Left lung (tissue), 10 donors: ENCODE data around the gene IL34. TPM values are rescaled to one million over a fixed set of nuclear protein-coding genes. Genes with fewer than 3 reads are reported as not detected.
A peak's percentile ranks its signal among the peaks of the same experiment; 100 is the strongest.

Source experiments
- ATAC-seq: fragments of 200-7000 bp; cut with Tn5 transposase; one replicate; pipeline ENCODE4 v1.9.1; 2020; ENCODE audit warnings: moderate library complexity
- DNase-seq, 4 donors: peaks; one replicate each; pipeline ENCODE4 v3.0.0-alpha.2; 2013 to 2020
- H3K27ac ChIP-seq, 2 donors: fragments of 200-600 bp; sonication (generic) in 1 of 2; one replicate each; pipeline versions ENCODE4 v1.5.0 to v1.8.0; 2020 to 2021
- H3K27me3 ChIP-seq, 2 donors: fragments of 200-600 bp; sonication (generic) in 1 of 2; one replicate each; pipeline versions ENCODE4 v1.5.0 to v1.8.0; 2020 to 2021
- H3K36me3 ChIP-seq, 2 donors: fragments of 200-600 bp; sonication (generic) in 1 of 2; one replicate each; pipeline versions ENCODE4 v1.5.0 to v1.8.0; 2020 to 2021
- H3K4me1 ChIP-seq, 2 donors: fragments of 200-600 bp; one replicate each; pipeline ENCODE4 v1.8.0; 2021
- H3K4me3 ChIP-seq, 2 donors: fragments of 200-600 bp; sonication (generic) in 1 of 2; one replicate each; pipeline versions ENCODE4 v1.5.0 to v1.8.0; 2020 to 2021; ENCODE audit warnings: mild to moderate bottlenecking in 1 of 2
- H3K9me3 ChIP-seq, 2 donors: fragments of 200-600 bp; sonication (generic) in 1 of 2; one replicate each; pipeline versions ENCODE4 v1.5.0 to v1.8.0; 2020 to 2021
- CTCF ChIP-seq, 2 donors: fragments of 200-600 bp; sonication (generic) in 1 of 2; IDR thresholded peaks; one replicate each; pipeline versions ENCODE4 v1.5.0 to v1.8.0; 2021; ENCODE audit warnings: antibody characterized with exemption in 2 of 2
- intact Hi-C, 2 donors: fragments of 100-400 bp; cut with DNase I; formaldehyde crosslinking; loops; one replicate each; pipeline versions ENCODE4 v1.11.2 to v1.14.2; 2022
- polyA plus RNA-seq, 6 donors: library from polyadenylated mRNA; unstranded; fragments of 120-200 nt; gene quantifications; one replicate each; pipeline ENCODE4 v1.2.1, GENCODE V29; 2013; ENCODE audit not compliant: insufficient read length in 6 of 6
- total RNA-seq, 2 donors: library from RNA; stranded (reverse); fragmentation: NEBNext Ultra II Directional; extraction: Animal tissue kit (Norgen Biotek cat#: 25700); gene quantifications; one replicate each; pipeline ENCODE4 v1.2.1, GENCODE V29; 2021
- donor health status: DM: no; HTN: yes; CAD: no.
- donor health status: DM: no; HTN: no; CAD: no.

IL34 gene
- total and polyA plus RNA-seq, 8 donors: 0.24 to 4.1 (median 0.45) TPM

GRCh38 chr16:70689035-70689969 is 42.9 kb downstream of the IL34 start:
- Histone ChIP-seq H3K9me3 (no peaks in the 10 kb centered on the region), H3K36me3 (peaks cover 0 to 11% of the 10 kb centered on the region in 2 donors), H3K4me1 (peaks cover 49 to 90% of the 10 kb centered on the region in 2 donors), H3K4me3 (no peak overlapping the region), H3K27me3 (peaks cover 0 to 20% of the 10 kb centered on the region in 2 donors), H3K27ac (peak overlapping the region; percentile 72 to 75)
- ATAC-seq (peak; percentile 58), DNase-seq (peak in 3 of 4 donors; percentile 76 to 82 (median 81))
- intact Hi-C loops: loop anchor here in 1 of 2 donors (10.0 kb wide), 1 partner anchor 45 kb away; no protein-coding TSS in a partner anchor
- no peak for TF ChIP-seq CTCF (IDR thresholded peaks at IDR 0.05)

- DNase-seq (no peak), ATAC-seq (no peak)
- no peak for TF ChIP-seq CTCF (IDR thresholded peaks at IDR 0.05)
- H3K27me3 ChIP-seq: peaks cover 0 to 11% of the 10 kb centered on the region in 2 donors
- no peak overlapping the region for H3K4me3 ChIP-seq
- peaks cover 0 to 12% of the 10 kb centered on the region in 2 donors for H3K36me3 ChIP-seq
- H3K4me1 ChIP-seq: peaks cover 55 to 84% of the 10 kb centered on the region in 2 donors
- intact Hi-C loops: loop anchor here in 1 of 2 donors (10.0 kb wide), 1 partner anchor 45 kb away; no protein-coding TSS in a partner anchor
- peak overlapping the region; percentile 73 to 75 for H3K27ac ChIP-seq
- H3K9me3 ChIP-seq: no peaks in the 10 kb centered on the region
These were observed 43.9 kb downstream of the IL34 start for GRCh38 chr16:70689970-70690891.

DNA sequence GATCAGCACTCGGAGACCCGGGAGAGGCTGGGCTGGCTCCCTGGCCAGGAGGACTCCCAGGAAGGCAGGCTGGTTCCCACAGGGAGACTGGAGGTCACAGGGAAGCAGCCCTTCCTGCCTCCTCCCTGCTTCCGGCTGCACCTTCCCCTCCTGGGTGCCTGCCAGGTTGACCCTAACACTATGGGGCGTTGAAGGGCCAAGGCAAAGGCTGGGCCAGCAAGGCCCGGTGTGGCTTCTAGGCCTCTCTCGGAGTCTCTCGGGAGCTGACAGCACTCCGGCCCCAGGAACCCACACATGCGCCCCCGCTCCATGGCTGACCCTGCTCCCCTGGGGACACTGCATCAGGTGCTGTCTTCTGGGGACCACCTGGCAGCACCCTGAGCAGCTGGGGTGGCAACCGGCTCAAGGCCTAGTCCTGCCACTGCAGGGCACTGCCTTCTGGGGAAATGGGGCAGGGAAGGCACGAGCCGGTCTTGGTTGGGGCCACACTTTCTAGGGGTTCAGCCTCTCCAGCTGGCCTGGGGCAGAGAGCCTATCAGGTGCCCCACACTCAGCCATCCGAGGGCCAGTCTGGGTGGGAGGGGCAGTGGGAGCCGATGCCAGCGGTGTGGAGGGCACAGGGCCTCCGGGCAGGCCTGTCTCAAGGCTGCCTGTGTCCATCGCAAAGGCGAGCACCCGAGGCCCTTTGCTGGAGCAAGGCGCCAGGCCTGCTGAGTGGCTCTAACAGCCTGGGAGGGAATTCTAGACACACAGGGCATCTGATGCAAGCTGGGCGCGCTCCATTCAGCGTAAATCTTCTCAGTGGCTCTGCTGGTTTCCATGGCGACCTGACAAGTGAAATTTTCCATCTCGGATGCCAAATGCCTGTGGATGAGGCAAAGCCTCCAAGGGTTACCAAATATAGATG is 45.1 kb downstream of the IL34 start:
- H3K27ac ChIP-seq: peak overlapping the region; percentile 66 to 87
- H3K36me3 ChIP-seq: peaks cover 0 to 16% of the 10 kb centered on the region in 2 donors
- ATAC-seq (no peak), DNase-seq (peak; percentile 75 to 88 (median 80))
- peaks cover 63 to 88% of the 10 kb centered on the region in 2 donors for H3K4me1 ChIP-seq
- H3K4me3 ChIP-seq: no peak overlapping the region
- H3K27me3 ChIP-seq: peaks cover 0 to under 1% of the 10 kb centered on the region in 2 donors
- no peaks in the 10 kb centered on the region for H3K9me3 ChIP-seq
- intact Hi-C loops: no loop called here
- TF ChIP-seq CTCF (IDR thresholded peaks at IDR 0.05): no peak

GRCh38 chr16:70692130-70692872 is 45.9 kb downstream of the IL34 start:
- peaks cover 64 to 90% of the 10 kb centered on the region in 2 donors for H3K4me1 ChIP-seq
- no peak for TF ChIP-seq CTCF (IDR thresholded peaks at IDR 0.05)
- intact Hi-C loops: no loop called here
- H3K4me3 ChIP-seq: no peak overlapping the region
- DNase-seq: peak in 1 of 4 donors; percentile 67
- peaks cover 0 to 16% of the 10 kb centered on the region in 2 donors for H3K36me3 ChIP-seq
- ATAC-seq: no peak
- peak overlapping the region; percentile 66 to 87 for H3K27ac ChIP-seq
- no peaks in the 10 kb centered on the region for H3K27me3 ChIP-seq
- no peaks in the 10 kb centered on the region for H3K9me3 ChIP-seq
